HepG2 (cell line): Measurements from ENCODE around the gene TPRG1. TPM values are rescaled to one million over a fixed set of nuclear protein-coding genes. Genes with fewer than 3 reads are reported as not detected.

Experiments
- ATAC-seq: fragments of 200-7000 bp; cut with Tn5 transposase; 3 replicates; pipeline ENCODE4 v1.9.1; 2020; ENCODE audit warnings: mild to moderate bottlenecking, moderate library complexity
- BruUV-seq: library from RNA; stranded (reverse); fragments of 400-500 nt; replicated peaks from 2 replicates; lab custom pipeline; 2021; lab: Mats Ljungman, UMichigan
- CTCF ChIA-PET: fragments of 300-600 bp; formaldehyde crosslinking; extraction: SDS; loops from one replicate; lab custom pipeline; 2021; ENCODE audit warnings: low total read pairs, inconsistent platforms, low intra/inter-chr PET ratio; lab: Yijun Ruan, JAX
- POLR2A ChIA-PET: fragments of 350-600 bp; sonication (Branson Sonifier 250); formaldehyde crosslinking; loops from one replicate; lab custom pipeline; 2020; ENCODE audit warnings: antibody characterized with exemption, inconsistent platforms; lab: Yijun Ruan, JAX
- DNase-seq: peaks from one replicate; pipeline ENCODE4 v3.0.0-alpha.2; 2015; ENCODE audit warnings: low spot score
- FAIRE-seq: peaks from 3 replicates; lab custom pipeline; 2011; peaks lifted over from hg19 to GRCh38; lab: Jason Lieb, UNC
- H2AFZ ChIP-seq: one replicate; pipeline ENCODE4 v1.6.1; 2011; ENCODE audit warnings: low read length, inconsistent platforms
- H3K27ac ChIP-seq: fragments of 300-600 bp; 3 replicates; pipeline ENCODE4 v1.8.0; 2011; ENCODE audit warnings: mixed run types, mild to moderate bottlenecking, mixed read lengths, low read length, inconsistent platforms; ENCODE audit not compliant: insufficient read depth; ENCODE audit errors: extremely low read length
- H3K27me3 ChIP-seq, 2 experiments: fragments of 200-600 bp in 1 of 2; 2 replicates in 1 of 2; 3 replicates in 1 of 2; pipeline versions ENCODE4 v1.6.0 to v1.8.0; 2011; ENCODE audit warnings: low read length in 2 of 2, mild to moderate bottlenecking in 2 of 2, moderate library complexity in 2 of 2, inconsistent platforms in 1 of 2; ENCODE audit not compliant: insufficient read depth in 2 of 2, control insufficient read depth in 1 of 2
- H3K36me3 ChIP-seq, 2 experiments: fragments of 200-600 bp in 1 of 2; replicated peaks in 1 of 2; 2 replicates in 1 of 2; 3 replicates in 1 of 2; pipeline versions ENCODE4 v1.5.1 to v1.8.0; 2011; ENCODE audit warnings: low read length in 2 of 2, inconsistent platforms in 1 of 2; ENCODE audit not compliant: insufficient read depth in 2 of 2, control insufficient read depth in 1 of 2
- H3K4me1 ChIP-seq: 2 replicates; pipeline ENCODE4 v1.5.1; 2012; ENCODE audit warnings: low read length, inconsistent platforms; ENCODE audit not compliant: insufficient read depth
- H3K4me2 ChIP-seq: 2 replicates; pipeline ENCODE4 v1.6.0; 2011; ENCODE audit warnings: low read depth, low read length, inconsistent platforms
- H3K4me3 ChIP-seq, 3 experiments: fragments of 200-600 bp in 1 of 3; sonication (generic), shearing (Covaris generic) in 1 of 3; replicated peaks in 1 of 3; 2 replicates each; pipeline ENCODE4 v1.5.1; 2011 to 2016; ENCODE audit warnings: low read length in 3 of 3, inconsistent platforms in 2 of 3, low read depth in 2 of 3, mild to moderate bottlenecking in 2 of 3, control low read depth in 1 of 3, mixed read lengths in 1 of 3; ENCODE audit not compliant: insufficient read depth in 1 of 3
- H3K79me2 ChIP-seq: one replicate; pipeline ENCODE4 v1.6.1; 2011; ENCODE audit warnings: low read length, inconsistent platforms; ENCODE audit not compliant: insufficient read depth
- H3K9ac ChIP-seq: 2 replicates; pipeline ENCODE4 v1.6.0; 2011; ENCODE audit warnings: mild to moderate bottlenecking, low read depth, low read length, inconsistent platforms; ENCODE audit not compliant: insufficient read depth
- H3K9me3 ChIP-seq: 2 replicates; pipeline ENCODE4 v1.5.1; 2012; ENCODE audit warnings: mild to moderate bottlenecking, low read length
- H4K20me1 ChIP-seq: 2 replicates; pipeline ENCODE4 v1.6.0; 2011; ENCODE audit warnings: inconsistent platforms, mild to moderate bottlenecking, low read length, moderate library complexity; ENCODE audit not compliant: insufficient read depth
- CEBPB ChIP-seq: IDR thresholded peaks from 2 replicates; pipeline ENCODE4 v1.6.1; 2011; ENCODE audit warnings: low read depth, low read length, improper control_type of control experiment, borderline replicate concordance
- HBP1 ChIP-seq: IDR thresholded peaks from 2 replicates; pipeline ENCODE4 v1.6.1; 2016; ENCODE audit warnings: low read depth, control low read depth
- HOMEZ ChIP-seq: IDR thresholded peaks from 2 replicates; pipeline ENCODE4 v1.6.1; 2016; ENCODE audit warnings: low read depth
- JUND ChIP-seq: sonication (generic); formaldehyde crosslinking; IDR thresholded peaks from 2 replicates; pipeline ENCODE4 v1.8.0; 2022; ENCODE audit warnings: mild to moderate bottlenecking, missing genetic modification reagents
- KDM6A ChIP-seq: IDR thresholded peaks from 2 replicates; pipeline ENCODE4 v1.6.1; 2016; ENCODE audit warnings: low read depth
- NFE2L2 ChIP-seq: fragments of 150-350 bp; IDR thresholded peaks from 2 replicates; pipeline ENCODE4 v1.6.1; 2014; ENCODE audit warnings: low read length
- ZBTB44 ChIP-seq: sonication (generic); formaldehyde crosslinking; IDR thresholded peaks from 2 replicates; pipeline ENCODE4 v1.4.0; 2020; ENCODE audit warnings: missing genetic modification reagents
- ZNF343 ChIP-seq: sonication (generic); formaldehyde crosslinking; IDR thresholded peaks from 2 replicates; pipeline ENCODE4 v1.4.0; 2020; ENCODE audit warnings: mild to moderate bottlenecking, missing genetic modification reagents
- ZNF550 ChIP-seq: sonication (generic); formaldehyde crosslinking; IDR thresholded peaks from 2 replicates; pipeline ENCODE4 v1.4.0; 2020; ENCODE audit warnings: mild to moderate bottlenecking, missing genetic modification reagents, borderline replicate concordance
- ZNF773 ChIP-seq: sonication (generic); formaldehyde crosslinking; IDR thresholded peaks from 2 replicates; pipeline ENCODE4 v1.4.0; 2020; ENCODE audit warnings: missing genetic modification reagents, borderline replicate concordance
- WGBS: methylation state at CpG from one replicate; pipeline ENCODE4 v1.1.6; 2017; ENCODE audit warnings: low lambda C conversion rate; 5-methylcytosine and 5-hydroxymethylcytosine counted together
- in situ Hi-C: cut with HindIII; loops from 2 replicates; pipeline ENCODE4 v1.10.0; 2017; ENCODE audit warnings: low pct_unique_long_range_greater_than_20kb; ENCODE audit not compliant: extremely low pct_ligation_motif_present
- intact Hi-C: fragments of 100-400 bp; cut with micrococcal nuclease; formaldehyde crosslinking; loops from one replicate; pipeline ENCODE4 v1.10.0; 2022; ENCODE audit not compliant: unreplicated experiment
- polyA plus RNA-seq, 8 experiments: library from polyadenylated mRNA; depleted of rRNA in 3 of 8; stranded (reverse) in 7 of 8; unstranded in 1 of 8; fragments of >200 nt; fragmentation: Illumina TruSeq in 4 of 8; extraction: Trizol in 4 of 8; gene quantifications; 2 replicates each; pipeline versions ENCODE4 v1.2.1 to v1.2.3, GENCODE V29; 2011 to 2016; ENCODE audit warnings: low read depth in 4 of 8, missing spikeins in 1 of 8, mixed read lengths in 1 of 8; ENCODE audit not compliant: insufficient read depth in 1 of 8
- total RNA-seq, 5 experiments: library from RNA; depleted of rRNA; stranded (reverse); fragments of >200 nt; fragmentation: Illumina TruSeq; extraction: Trizol; gene quantifications; 2 replicates each; pipeline ENCODE4 v1.2.3, GENCODE V29; 2016; ENCODE audit warnings: low read depth in 1 of 5

The TPRG1 gene
- total and polyA plus RNA-seq, 2 of the 13 experiments (the other 11 are each of a cell fraction or from before 2014, with no cell fraction given): 0.17 TPM; not detected in 1

- H3K4me1 ChIP-seq: no peaks in the 10 kb centered on the region
- H3K4me2 ChIP-seq: no peak overlapping the region
- ATAC-seq (no peak), FAIRE-seq (no peak), DNase-seq (no peak)
- in situ Hi-C loops: no loop called here
- no peak overlapping the region for H3K9ac ChIP-seq
- no peaks in the 10 kb centered on the region for H3K27me3 ChIP-seq
- 0% methylated on average over 1 of the region's 1 CpG for WGBS
- intact Hi-C loops: no loop called here
- H3K36me3 ChIP-seq: no peaks in the 10 kb centered on the region
- ChIA-PET CTCF (no interaction called here), POLR2A (no interaction called here)
- no TSS peak for BruUV-seq
- TF ChIP-seq ZNF343 (CRISPR knock-in tag) (no peak), NFE2L2 (no peak), KDM6A (CRISPR knock-in tag) (no peak), HBP1 (CRISPR knock-in tag) (no peak), CEBPB (no peak), JUND (CRISPR knock-in tag) (no peak)
- H3K27ac ChIP-seq: no peak overlapping the region
- H3K79me2 ChIP-seq: no peaks in the 10 kb centered on the region
- no peaks in the 10 kb centered on the region for H4K20me1 ChIP-seq
- no peak overlapping the region for H3K4me3 ChIP-seq
- no peaks in the 10 kb centered on the region for H3K9me3 ChIP-seq
- H2AFZ ChIP-seq: no peak overlapping the region
Measured at GRCh38 chr3:189342811-189343210, 171.0 kb downstream of the TPRG1 start.

- Histone ChIP-seq H3K4me2 (no peak overlapping the region), H3K27me3 (no peaks in the 10 kb centered on the region), H3K27ac (no peak overlapping the region), H3K4me1 (no peaks in the 10 kb centered on the region), H3K79me2 (no peaks in the 10 kb centered on the region), H3K36me3 (no peaks in the 10 kb centered on the region), H3K4me3 (no peak overlapping the region), H3K9me3 (no peaks in the 10 kb centered on the region), H2AFZ (no peak overlapping the region), H4K20me1 (no peaks in the 10 kb centered on the region), H3K9ac (no peak overlapping the region)
- DNase-seq (no peak), ATAC-seq (no peak), FAIRE-seq (no peak)
- 8% methylated on average over 5 of the region's 5 CpGs for WGBS
- ChIA-PET CTCF (no interaction called here), POLR2A (no interaction called here)
- in situ Hi-C loops: no loop called here
- no TSS peak for BruUV-seq
- TF ChIP-seq ZNF773: no peak
- no peak for TF ChIP-seq HOMEZ (CRISPR knock-in tag)
- TF ChIP-seq ZBTB44 (CRISPR knock-in tag): no peak
- no peak for TF ChIP-seq ZNF550
- intact Hi-C loops: no loop called here
Measured at GRCh38 chr3:189344996-189345395, 173.2 kb downstream of the TPRG1 start.
